Endodermal cell (in vitro differentiated cells): ENCODE measurements around the gene PLA2G4F. TPM values are rescaled to one million over a fixed set of nuclear protein-coding genes. Genes with fewer than 3 reads are reported as not detected.

Source experiments
- DNase-seq: peaks from one replicate; pipeline ENCODE4 v3.0.0-alpha.2; 2017
- H3K27ac ChIP-seq: 2 replicates; pipeline ENCODE4 v1.5.1; 2013; ENCODE audit warnings: mild to moderate bottlenecking, low read depth, low read length, moderate library complexity
- H3K27me3 ChIP-seq: 2 replicates; pipeline ENCODE4 v1.6.1; 2013; ENCODE audit warnings: mild to moderate bottlenecking, low read length, moderate library complexity; ENCODE audit not compliant: insufficient read depth, control insufficient read depth, poor library complexity, severe bottlenecking
- H3K36me3 ChIP-seq: 2 replicates; pipeline ENCODE4 v1.7.0; 2013; ENCODE audit warnings: mild to moderate bottlenecking, low read length, moderate library complexity; ENCODE audit not compliant: control insufficient read depth, insufficient read depth
- H3K4me1 ChIP-seq: one replicate; pipeline ENCODE4 v1.7.0; 2013; ENCODE audit warnings: low read length; ENCODE audit not compliant: control insufficient read depth, insufficient read depth
- H3K4me3 ChIP-seq: 2 replicates; pipeline ENCODE4 v1.5.1; 2013; ENCODE audit warnings: mild to moderate bottlenecking, low read length, moderate library complexity
- H3K9ac ChIP-seq: 2 replicates; pipeline ENCODE4 v1.6.1; 2013; ENCODE audit warnings: mild to moderate bottlenecking, low read length, moderate library complexity; ENCODE audit not compliant: poor library complexity, severe bottlenecking; ENCODE audit errors: extremely low read depth
- H3K9me3 ChIP-seq: 2 replicates; pipeline ENCODE4 v1.6.1; 2013; ENCODE audit warnings: mild to moderate bottlenecking, low read length, moderate library complexity; ENCODE audit not compliant: control insufficient read depth
- H3K27ac Mint-ChIP-seq: 2 replicates; pipeline ENCODE4 v1.8.0; 2020; ENCODE audit warnings: mixed read lengths
- H3K27me3 Mint-ChIP-seq: 2 replicates; pipeline ENCODE4 v1.8.0; 2021; ENCODE audit warnings: mild to moderate bottlenecking, mixed read lengths; ENCODE audit not compliant: insufficient read depth
- H3K36me3 Mint-ChIP-seq: 2 replicates; pipeline ENCODE4 v1.8.0; 2020; ENCODE audit warnings: low read depth, mixed read lengths
- H3K4me1 Mint-ChIP-seq: 2 replicates; pipeline ENCODE4 v1.8.0; 2020; ENCODE audit warnings: mixed read lengths
- H3K4me3 Mint-ChIP-seq: 2 replicates; pipeline ENCODE4 v1.8.0; 2020; ENCODE audit warnings: mild to moderate bottlenecking, moderate library complexity, mixed read lengths
- H3K9me3 Mint-ChIP-seq: 2 replicates; pipeline ENCODE4 v1.8.0; 2020; ENCODE audit warnings: mild to moderate bottlenecking, mixed read lengths
- CTCF ChIP-seq: fragments of 200-600 bp; sonication (generic); conservative IDR thresholded peaks from 2 replicates; pipeline ENCODE4 v1.5.0; 2021; ENCODE audit warnings: antibody characterized with exemption, mild to moderate bottlenecking
- whole genome bisulfite sequencing, 2 experiments: methylation state at CpG; one replicate each; pipeline versions ENCODE4 v1.1.5 to v1.1.7; 2013; ENCODE audit warnings: missing lambda C conversion rate in 2 of 2, mixed read lengths in 1 of 2; ENCODE audit not compliant: insufficient coverage in 1 of 2, insufficient read length in 1 of 2; 5-methylcytosine and 5-hydroxymethylcytosine counted together
- total RNA-seq, 2 donors: library from RNA; stranded (reverse); fragmentation: NEBNext Ultra II Directional in 1 of 2; extraction: Animal tissue kit (Norgen Biotek cat#: 25700) in 1 of 2; gene quantifications; 2 replicates in 1 of 2; 3 replicates in 1 of 2; pipeline ENCODE4 v1.2.1, GENCODE V29; 2021

PLA2G4F gene
- total RNA-seq, 2 donors from 2014 or later, result 0.22 TPM; not detected in 1

- WGBS, 2 experiments, result 89 to 97% methylated on average over 3 to 4 of the region's 4 CpGs
- H3K36me3 ChIP-seq, result no peaks in the 10 kb centered on the region
- Mint-ChIP-seq H3K27me3 (peaks cover 13% of the 10 kb centered on the region), H3K27ac (no peak overlapping the region), H3K4me3 (no peak overlapping the region), H3K36me3 (no peaks in the 10 kb centered on the region), H3K9me3 (peaks cover 23% of the 10 kb centered on the region), H3K4me1 (peaks cover 14% of the 10 kb centered on the region)
- H3K4me3 ChIP-seq, result no peak overlapping the region
- TF ChIP-seq CTCF, result no peak
- H3K9me3 ChIP-seq, result peaks cover 24% of the 10 kb centered on the region
- DNase-seq, result peak; percentile 31
- H3K4me1 ChIP-seq, result peaks cover 5% of the 10 kb centered on the region
- H3K9ac ChIP-seq, result no peak overlapping the region
- no peak overlapping the region for H3K27ac ChIP-seq
- no peaks in the 10 kb centered on the region for H3K27me3 ChIP-seq
Observed at GRCh38 chr15:42138411-42138810, 18.0 kb downstream of the PLA2G4F start.

GRCh38 chr15:42137461-42138261 is 18.8 kb downstream of the PLA2G4F start:
- WGBS, 2 experiments, result 54 to 66% methylated on average over 8 to 11 of the region's 11 CpGs
- H3K27me3 ChIP-seq, result no peaks in the 10 kb centered on the region
- H3K27ac ChIP-seq, result no peak overlapping the region
- no peaks in the 10 kb centered on the region for H3K36me3 Mint-ChIP-seq
- H3K9ac ChIP-seq, result no peak overlapping the region
- peaks cover 13% of the 10 kb centered on the region for H3K27me3 Mint-ChIP-seq
- H3K4me3 ChIP-seq, result no peak overlapping the region
- peaks cover 5% of the 10 kb centered on the region for H3K4me1 ChIP-seq
- no peak overlapping the region for H3K4me3 Mint-ChIP-seq
- peak; percentile 76 for TF ChIP-seq CTCF
- H3K9me3 Mint-ChIP-seq, result peaks cover 23% of the 10 kb centered on the region
- peaks cover 24% of the 10 kb centered on the region for H3K9me3 ChIP-seq
- peak; percentile 62 for DNase-seq
- no peak overlapping the region for H3K27ac Mint-ChIP-seq
- no peaks in the 10 kb centered on the region for H3K36me3 ChIP-seq
- H3K4me1 Mint-ChIP-seq, result peaks cover 14% of the 10 kb centered on the region

- peaks cover 14% of the 10 kb centered on the region for H3K4me1 Mint-ChIP-seq
- H3K27ac ChIP-seq, result no peak overlapping the region
- no peaks in the 10 kb centered on the region for H3K36me3 Mint-ChIP-seq
- no peak overlapping the region for H3K27ac Mint-ChIP-seq
- 89 to 92% methylated on average over 8 to 11 of the region's 11 CpGs for WGBS, 2 experiments
- H3K9me3 Mint-ChIP-seq, result peaks cover 23% of the 10 kb centered on the region
- TF ChIP-seq CTCF, result no peak
- no peak for DNase-seq
- H3K27me3 Mint-ChIP-seq, result peaks cover 8% of the 10 kb centered on the region
- no peak overlapping the region for H3K4me3 Mint-ChIP-seq
- H3K4me1 ChIP-seq, result peaks cover 5% of the 10 kb centered on the region
- H3K9ac ChIP-seq, result no peak overlapping the region
- peaks cover 24% of the 10 kb centered on the region for H3K9me3 ChIP-seq
- no peaks in the 10 kb centered on the region for H3K36me3 ChIP-seq
- no peaks in the 10 kb centered on the region for H3K27me3 ChIP-seq
- H3K4me3 ChIP-seq, result no peak overlapping the region
Observed at GRCh38 chr15:42136513-42136912, 19.9 kb downstream of the PLA2G4F start.
